ENCODE data around the gene FCMR.
A peak's percentile ranks its signal among the peaks of the same experiment; 100 is the strongest.

The FCMR gene

DNA sequence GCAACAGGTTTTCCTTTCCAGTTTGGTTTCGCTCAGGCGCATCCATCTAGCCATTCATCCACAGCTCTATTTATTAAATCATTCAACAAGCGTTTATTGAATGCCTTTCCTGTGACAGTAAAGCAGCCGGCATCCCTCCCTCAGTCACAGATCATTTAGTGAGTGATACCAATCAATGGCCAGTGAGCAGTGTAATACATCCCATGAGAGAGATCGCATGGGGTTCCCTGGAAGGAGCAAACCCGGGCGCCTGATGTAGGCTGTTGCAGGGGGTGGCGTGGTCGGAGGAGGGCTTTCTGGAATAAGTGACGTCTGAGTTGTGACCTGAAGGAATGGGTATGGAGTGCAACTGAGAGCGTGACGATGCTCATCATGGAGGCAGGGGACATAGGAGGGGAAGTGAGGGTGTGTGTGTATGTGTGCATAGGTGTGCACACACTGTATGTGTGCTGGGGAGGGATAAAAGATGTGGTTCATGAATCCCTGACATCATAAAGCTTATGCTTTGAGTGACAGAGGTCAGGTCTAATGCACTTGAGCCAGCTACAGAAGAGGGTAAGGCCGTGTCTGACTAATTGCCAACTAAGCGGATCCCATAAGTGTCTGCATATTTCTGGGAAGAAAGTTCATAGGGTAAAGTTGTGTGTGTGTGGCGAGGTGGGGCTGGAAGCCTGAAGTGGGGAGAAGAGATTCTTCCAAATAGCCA is 6.6 kb downstream of the FCMR start:
- Mint-ChIP-seq H3K4me1 (no peaks in the 10 kb centered on the region), H3K27me3 (ENCODE audit: low read depth) (peaks cover 63% of the 10 kb centered on the region), H3K4me3 (no peak overlapping the region), H3K9me3 (no peaks in the 10 kb centered on the region), H3K27ac (no peak overlapping the region), H3K36me3 (ENCODE audit: low read depth) (no peaks in the 10 kb centered on the region)
- TF ChIP-seq, protein P1, sequence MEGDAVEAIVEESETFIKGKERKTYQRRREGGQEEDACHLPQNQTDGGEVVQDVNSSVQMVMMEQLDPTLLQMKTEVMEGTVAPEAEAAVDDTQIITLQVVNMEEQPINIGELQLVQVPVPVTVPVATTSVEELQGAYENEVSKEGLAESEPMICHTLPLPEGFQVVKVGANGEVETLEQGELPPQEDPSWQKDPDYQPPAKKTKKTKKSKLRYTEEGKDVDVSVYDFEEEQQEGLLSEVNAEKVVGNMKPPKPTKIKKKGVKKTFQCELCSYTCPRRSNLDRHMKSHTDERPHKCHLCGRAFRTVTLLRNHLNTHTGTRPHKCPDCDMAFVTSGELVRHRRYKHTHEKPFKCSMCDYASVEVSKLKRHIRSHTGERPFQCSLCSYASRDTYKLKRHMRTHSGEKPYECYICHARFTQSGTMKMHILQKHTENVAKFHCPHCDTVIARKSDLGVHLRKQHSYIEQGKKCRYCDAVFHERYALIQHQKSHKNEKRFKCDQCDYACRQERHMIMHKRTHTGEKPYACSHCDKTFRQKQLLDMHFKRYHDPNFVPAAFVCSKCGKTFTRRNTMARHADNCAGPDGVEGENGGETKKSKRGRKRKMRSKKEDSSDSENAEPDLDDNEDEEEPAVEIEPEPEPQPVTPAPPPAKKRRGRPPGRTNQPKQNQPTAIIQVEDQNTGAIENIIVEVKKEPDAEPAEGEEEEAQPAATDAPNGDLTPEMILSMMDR (IDR thresholded peaks at IDR 0.05; ENCODE audit: unreplicated experiment in 3 of 3), result no peak

DNA sequence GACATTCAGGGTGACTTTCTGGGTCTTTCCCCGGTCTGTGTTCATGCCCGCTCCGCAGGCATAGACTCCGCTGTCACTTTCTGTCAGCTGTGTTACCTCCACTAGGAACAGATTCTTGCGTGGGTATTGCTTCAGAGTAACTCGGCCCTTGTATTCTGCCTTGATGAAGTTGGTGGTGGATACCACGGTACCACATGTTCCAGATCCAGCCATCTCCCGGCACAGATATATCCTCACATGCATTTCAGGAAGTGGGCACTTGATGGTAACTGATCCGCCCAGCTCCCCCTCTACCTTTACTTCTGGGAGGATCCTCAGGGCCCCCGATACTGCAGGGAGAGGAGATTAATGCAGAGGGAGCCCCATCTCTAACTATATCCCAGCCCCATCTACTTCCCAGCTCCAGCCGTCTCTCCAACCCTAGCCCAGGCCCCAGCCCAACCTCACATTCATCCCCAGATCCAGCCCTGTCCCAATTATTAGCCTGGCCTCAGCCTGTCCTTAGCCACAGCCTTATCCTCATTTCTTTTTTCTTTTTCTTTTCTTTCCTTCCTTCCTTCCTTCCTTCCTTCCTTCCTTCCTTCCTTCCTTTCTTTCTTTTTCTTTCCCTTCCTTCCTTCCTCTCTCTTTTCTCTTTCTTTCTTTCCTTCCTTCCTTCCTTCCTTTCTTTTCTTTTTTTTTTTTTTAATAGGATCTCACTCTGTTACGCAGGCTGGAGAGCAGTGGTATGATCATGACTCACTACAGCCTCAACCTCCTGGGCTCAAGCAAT is 7.8 kb downstream of the FCMR start:
- Mint-ChIP-seq H3K4me1 (peaks cover 1% of the 10 kb centered on the region), H3K27ac (no peak overlapping the region), H3K4me3 (no peak overlapping the region), H3K36me3 (ENCODE audit: low read depth) (no peaks in the 10 kb centered on the region), H3K27me3 (ENCODE audit: low read depth) (peaks cover 70% of the 10 kb centered on the region), H3K9me3 (no peaks in the 10 kb centered on the region)
- TF ChIP-seq, protein P1 (IDR thresholded peaks at IDR 0.05; ENCODE audit: unreplicated experiment in 3 of 3), result no peak

DNA sequence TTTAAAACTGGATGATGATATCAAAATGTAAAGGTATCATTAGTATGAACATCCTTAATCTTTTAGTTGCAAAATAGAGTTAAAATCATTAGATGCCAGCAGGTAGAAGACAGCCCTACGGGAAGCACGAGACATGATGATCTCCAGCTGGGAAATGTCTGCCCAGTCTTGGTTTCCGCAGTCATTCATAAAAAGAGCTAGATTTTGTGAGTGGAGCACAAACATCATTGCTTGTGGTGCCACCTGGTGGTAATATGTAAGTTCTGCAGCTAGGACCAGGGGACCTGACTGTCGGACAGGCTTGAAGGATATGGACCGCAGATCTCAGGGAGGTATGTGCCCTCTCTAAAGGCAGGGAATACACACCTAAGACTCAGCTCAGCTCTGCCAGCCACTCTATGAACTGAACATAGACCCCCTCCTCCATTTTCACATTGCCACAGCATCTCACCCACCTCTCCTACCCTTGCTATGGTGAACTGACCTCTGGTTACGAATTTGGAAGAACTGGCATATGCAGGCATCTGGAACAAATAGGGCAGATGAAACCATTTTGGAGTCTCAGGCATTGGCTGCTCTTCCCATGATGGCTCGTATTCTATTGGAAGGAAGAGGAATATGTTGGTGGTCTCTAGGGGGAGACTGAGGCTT is 9.2 kb downstream of the FCMR start:
- TF ChIP-seq, protein P1 (IDR thresholded peaks at IDR 0.05; ENCODE audit: unreplicated experiment in 3 of 3), result peak; percentile 77 to 83 (median 77)
- Mint-ChIP-seq H3K9me3 (no peaks in the 10 kb centered on the region), H3K4me3 (no peak overlapping the region), H3K27me3 (ENCODE audit: low read depth) (peaks cover 80% of the 10 kb centered on the region), H3K36me3 (ENCODE audit: low read depth) (no peaks in the 10 kb centered on the region), H3K4me1 (peaks cover 4% of the 10 kb centered on the region), H3K27ac (no peak overlapping the region)

DNA sequence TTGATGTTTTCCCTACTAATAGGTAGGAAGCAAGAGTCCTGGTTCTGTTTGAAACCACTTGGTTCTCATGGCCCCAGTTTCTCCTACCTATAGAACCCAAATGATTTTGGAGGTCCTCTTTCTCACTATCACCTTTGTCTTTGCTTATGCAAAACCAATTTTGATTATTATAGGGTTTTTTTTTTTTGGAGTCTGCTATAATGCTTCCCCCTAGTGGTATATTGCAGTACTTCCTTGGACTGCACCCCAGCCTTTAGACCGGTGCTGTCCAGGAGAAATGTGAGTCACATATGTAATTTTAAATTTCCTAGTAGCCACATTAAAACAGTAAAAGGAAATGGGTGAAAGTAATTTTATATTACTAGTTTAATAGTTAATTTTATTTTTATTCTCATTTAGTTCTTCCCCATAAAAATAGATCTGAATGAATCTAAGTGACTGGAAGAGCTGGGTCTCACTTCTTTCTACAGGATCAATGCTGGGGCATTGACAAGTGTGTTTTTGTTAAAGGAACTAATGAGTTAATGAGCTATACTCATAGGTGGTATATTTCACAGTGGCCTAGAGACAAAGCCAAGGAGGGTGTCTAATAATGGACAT is 10.6 kb downstream of the FCMR start:
- peaks cover 87% of the 10 kb centered on the region for H3K27me3 Mint-ChIP-seq (ENCODE audit: low read depth)

DNA sequence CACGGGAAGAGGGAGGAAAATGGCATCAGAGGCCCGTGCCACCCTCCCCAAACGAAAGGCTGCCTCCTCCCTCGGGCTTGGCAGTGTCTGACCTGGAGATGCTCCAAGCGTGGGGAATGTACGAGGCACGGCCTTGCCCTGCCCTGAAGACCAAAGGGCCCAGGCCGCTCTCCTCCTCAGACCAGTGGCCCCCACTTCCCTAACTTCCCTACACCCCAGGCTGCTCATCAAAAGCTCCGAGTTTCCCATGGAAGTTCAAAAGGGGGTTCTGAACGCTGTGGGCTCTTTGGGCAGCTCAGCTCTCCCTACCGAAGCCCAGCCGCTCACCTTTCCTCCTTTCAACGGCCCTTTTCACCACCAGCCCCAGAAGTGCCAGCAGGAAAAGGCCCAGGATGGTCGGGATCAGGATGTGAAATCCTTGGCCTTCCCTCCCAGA is 11.8 kb downstream of the FCMR start:
- H3K4me3 Mint-ChIP-seq, result peak overlapping the region; percentile 55 to 67 (median 55)
- H3K9me3 Mint-ChIP-seq, result no peaks in the 10 kb centered on the region
- no peak overlapping the region for H3K27ac Mint-ChIP-seq
- H3K27me3 Mint-ChIP-seq (ENCODE audit: low read depth), result peaks cover 87% of the 10 kb centered on the region
- H3K36me3 Mint-ChIP-seq (ENCODE audit: low read depth), result no peaks in the 10 kb centered on the region
- peaks cover 4% of the 10 kb centered on the region for H3K4me1 Mint-ChIP-seq
- TF ChIP-seq, protein P1 (IDR thresholded peaks at IDR 0.05; ENCODE audit: unreplicated experiment in 3 of 3), result no peak

More for the DNA sequence above, 10.6 kb downstream of the FCMR start:
- Mint-ChIP-seq H3K4me1 (peaks cover 4% of the 10 kb centered on the region), H3K36me3 (ENCODE audit: low read depth) (no peaks in the 10 kb centered on the region), H3K27ac (no peak overlapping the region), H3K9me3 (no peaks in the 10 kb centered on the region), H3K4me3 (peak overlapping the region; percentile 37 to 59 (median 52))
- TF ChIP-seq, protein P1 (IDR thresholded peaks at IDR 0.05; ENCODE audit: unreplicated experiment in 3 of 3), result peak; percentile 85 to 95 (median 93)
